ENCODE measurements around the gene ACTR5.

GRCh38 chr20:38706509-38706908, 41.8 kb upstream of the ACTR5 start:
- TF ChIP-seq JUND (IDR thresholded peaks at IDR 0.05) (no peak), POLR2A (IDR thresholded peaks at IDR 0.05; ENCODE audit: borderline replicate concordance, extremely low read depth, insufficient read depth, insufficient read length) (no peak), CTCF (IDR thresholded peaks at IDR 0.05 in 2 of 3, conservative IDR thresholded peaks at IDR 0.05 in 1 of 3; ENCODE audit: borderline replicate concordance in 1 of 3, insufficient read depth in 1 of 3, low read depth in 2 of 3, low read length in 2 of 3) (no peak), ATF3 (IDR thresholded peaks at IDR 0.05) (no peak), REST (IDR thresholded peaks at IDR 0.05; ENCODE audit: low read depth) (no peak), EZH2phosphoT487 (IDR thresholded peaks at IDR 0.05; ENCODE audit: borderline replicate concordance) (no peak), MAX (IDR thresholded peaks at IDR 0.05) (no peak), CEBPB (IDR thresholded peaks at IDR 0.05; ENCODE audit: low read depth) (no peak), POLR2AphosphoS5 (IDR thresholded peaks at IDR 0.05; ENCODE audit: low read depth, low read length) (no peak), ZNF274 (IDR thresholded peaks at IDR 0.05; ENCODE audit: low read depth, low read length) (no peak), EZH2 (IDR thresholded peaks at IDR 0.05) (no peak), SRF (IDR thresholded peaks at IDR 0.05; ENCODE audit: low read depth) (no peak), RAD21 (IDR thresholded peaks at IDR 0.05; ENCODE audit: low read depth) (no peak)

All from HCT116 (cell line).